ENCODE results near the gene CHRNB4. TPM values are rescaled to one million over a fixed set of nuclear protein-coding genes. Genes with fewer than 3 reads are reported as not detected.
"Not testable (repeated sequence)": the region's sequence is repeated elsewhere in the genome, so short reads cannot be mapped to it uniquely, and the experiment has no call there.

CHRNB4 gene
- total RNA-seq, 1 donor from 2014 or later: not detected

GRCh38 chr15:78620527-78621421, 20.2 kb downstream of the CHRNB4 start, which contains the start of gene CHRNA3:
CHRNA3 (minus strand) TSS chr15:78620996; CDS start chr15:78620794, 202 bp downstream.
- DNase-seq (ENCODE audit: low spot score) (no peak), ATAC-seq (no peak)
- intact Hi-C loops (cut with DNase I): no loop called here

DNA sequence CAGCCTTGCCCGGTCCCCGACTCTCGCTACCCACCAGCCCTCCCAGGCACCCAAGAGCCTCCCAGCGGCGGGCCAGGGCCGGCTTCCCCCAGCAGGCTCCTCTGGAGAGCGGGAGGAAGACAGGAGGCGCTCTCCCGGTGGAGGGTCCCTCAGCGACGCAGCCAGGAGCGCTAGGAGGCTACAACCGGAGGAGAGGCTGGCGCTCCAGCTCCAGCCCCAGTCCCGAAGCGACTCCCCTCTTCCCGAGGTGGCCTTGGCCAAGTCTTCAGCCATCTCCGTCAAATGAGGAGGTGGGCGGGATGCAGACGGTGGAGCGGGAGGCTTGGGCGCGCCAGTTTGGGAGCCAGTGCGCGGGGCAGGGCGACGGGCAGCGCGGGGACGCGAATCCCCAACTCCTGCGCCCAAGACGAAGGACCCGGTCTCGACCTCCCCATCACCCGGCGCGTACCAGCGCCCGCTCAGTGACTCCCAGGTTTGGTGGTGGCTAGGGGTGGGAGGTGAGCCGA, 20.9 kb downstream of the CHRNB4 start:
- DNase-seq (ENCODE audit: low spot score): peak; percentile 52
- no peak for ATAC-seq
- intact Hi-C loops (cut with DNase I): no loop called here

- DNase-seq (ENCODE audit: low spot score): peak; percentile 51
- intact Hi-C loops (cut with DNase I): loop anchor here (5.0 kb wide), 1 partner anchor 568 kb away; no protein-coding TSS in a partner anchor
- ATAC-seq: no peak
Observed at GRCh38 chr15:78619022-78619950, 21.7 kb downstream of the CHRNB4 start.

GRCh38 chr15:78618490-78618934, 22.5 kb downstream of the CHRNB4 start:
- intact Hi-C loops (cut with DNase I): loop anchor here (5.0 kb wide), 1 partner anchor 569 kb away; no protein-coding TSS in a partner anchor
- DNase-seq (ENCODE audit: low spot score) (peak; percentile 93), ATAC-seq (peak; percentile 85)

DNA sequence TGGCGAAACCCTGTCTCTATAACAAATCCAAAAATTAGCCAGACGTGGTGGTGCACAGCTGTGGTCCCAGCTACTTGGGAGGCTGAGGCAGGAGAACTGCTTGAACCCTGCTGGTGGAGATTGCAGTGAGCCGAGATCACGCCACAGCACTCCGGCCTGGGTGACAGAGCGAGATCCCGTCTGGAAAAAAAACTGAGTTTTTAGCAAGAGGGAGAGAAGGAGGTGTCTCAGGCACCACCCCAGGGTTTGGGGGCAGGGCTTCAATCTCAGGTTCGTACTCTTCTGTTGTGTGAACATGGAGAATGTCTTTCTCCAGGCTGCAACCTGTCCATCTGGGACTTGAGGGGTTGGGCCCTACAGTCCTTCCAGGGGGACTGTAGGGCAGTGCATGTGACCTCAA, 22.9 kb downstream of the CHRNB4 start:
- intact Hi-C loops (cut with DNase I): loop anchor here (5.0 kb wide), 1 partner anchor 569 kb away; no protein-coding TSS in a partner anchor
- DNase-seq (ENCODE audit: low spot score) (no peak), ATAC-seq (no peak)

GRCh38 chr15:78617516-78617915, 23.5 kb downstream of the CHRNB4 start:
- ATAC-seq (no peak), DNase-seq (ENCODE audit: low spot score) (peak; percentile 54)
- intact Hi-C loops (cut with DNase I): loop anchor here (5.0 kb wide), 1 partner anchor 570 kb away; no protein-coding TSS in a partner anchor

DNA sequence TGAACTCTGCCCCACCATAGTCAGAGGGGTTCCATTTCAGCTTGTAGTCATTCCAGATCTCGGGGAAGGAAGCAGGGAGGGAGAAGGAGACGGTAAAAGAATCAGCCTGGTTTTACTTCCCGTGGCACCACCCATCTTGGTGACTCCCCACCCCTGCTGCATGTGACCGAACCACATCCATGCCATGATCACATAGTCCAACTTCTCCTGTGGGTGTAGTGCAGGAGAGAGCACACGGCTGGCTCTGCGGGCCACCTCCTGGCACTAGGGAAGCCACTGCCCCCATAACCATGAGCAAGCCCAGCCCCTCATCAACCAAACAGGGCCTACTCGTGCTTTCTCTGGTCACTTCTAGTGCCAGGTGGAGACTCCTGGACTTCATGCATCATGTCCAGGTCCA, 23.9 kb downstream of the CHRNB4 start:
- peak; percentile 28 for DNase-seq (ENCODE audit: low spot score)
- ATAC-seq: no peak
- intact Hi-C loops (cut with DNase I): loop anchor here (5.0 kb wide), 1 partner anchor 570 kb away; no protein-coding TSS in a partner anchor

DNA sequence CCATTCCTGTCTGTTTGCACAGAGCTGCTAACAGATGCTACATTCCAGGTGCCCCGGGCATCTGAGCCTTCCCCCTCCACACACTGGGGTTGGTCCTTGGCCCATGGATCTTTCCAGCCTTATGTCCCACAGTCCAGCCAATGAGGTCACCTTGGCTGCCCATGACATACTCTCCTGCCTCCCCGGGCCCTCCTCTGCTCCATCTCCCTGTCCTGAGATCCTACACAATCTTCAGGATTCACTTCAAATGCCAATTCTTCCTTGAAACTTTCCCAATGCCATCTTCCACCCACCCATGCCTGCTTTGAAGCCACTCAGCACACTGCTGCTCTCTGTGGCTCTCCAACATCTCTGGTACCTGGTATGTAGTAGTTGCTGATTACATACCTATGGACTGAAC, 24.5 kb downstream of the CHRNB4 start:
- intact Hi-C loops (cut with DNase I): loop anchor here (5.0 kb wide), 1 partner anchor 571 kb away; no protein-coding TSS in a partner anchor
- peak; percentile 26 for DNase-seq (ENCODE audit: low spot score)
- ATAC-seq: no peak

GRCh38 chr15:78615151-78615589, 25.8 kb downstream of the CHRNB4 start:
- ATAC-seq (no peak), DNase-seq (ENCODE audit: low spot score) (no peak)
- intact Hi-C loops (cut with DNase I): loop anchor here (5.0 kb wide), 1 partner anchor 572 kb away; no protein-coding TSS in a partner anchor

GRCh38 chr15:78614021-78614420, 27.0 kb downstream of the CHRNB4 start:
- ATAC-seq: no peak
- intact Hi-C loops (cut with DNase I): no loop called here
- no peak for DNase-seq (ENCODE audit: low spot score)

- DNase-seq (ENCODE audit: low spot score); intact Hi-C loops (cut with DNase I); ATAC-seq: not testable (repeated sequence)
Observed at GRCh38 chr15:78609551-78609950, 31.5 kb downstream of the CHRNB4 start.

GRCh38 chr15:78605680-78606079, 35.3 kb downstream of the CHRNB4 start:
- DNase-seq (ENCODE audit: low spot score) (no peak), ATAC-seq (no peak)
- intact Hi-C loops (cut with DNase I): no loop called here

GRCh38 chr15:78605201-78605600, 35.8 kb downstream of the CHRNB4 start:
- intact Hi-C loops (cut with DNase I): no loop called here
- ATAC-seq: no peak
- DNase-seq (ENCODE audit: low spot score): no peak

DNA sequence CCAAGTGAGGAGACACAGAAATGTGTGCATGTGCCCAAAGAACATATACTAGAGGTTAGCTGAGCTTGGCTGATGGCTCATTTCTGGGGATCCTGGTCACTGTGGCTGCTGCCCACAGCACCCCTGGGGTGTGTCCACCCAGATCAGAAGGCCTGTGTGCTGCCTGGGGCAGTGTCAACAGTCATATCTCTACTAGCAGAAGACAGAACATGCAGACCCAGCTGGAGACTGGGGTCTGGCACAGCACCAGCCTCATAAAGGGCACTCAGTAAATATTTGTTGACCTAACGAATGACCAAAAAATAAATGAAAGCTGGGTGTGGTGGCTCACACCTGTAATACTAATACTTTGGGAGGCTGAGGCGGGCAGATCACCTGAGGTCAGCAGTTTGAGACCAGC, 36.6 kb downstream of the CHRNB4 start:
- ATAC-seq: no peak
- no peak for DNase-seq (ENCODE audit: low spot score)
- intact Hi-C loops (cut with DNase I): no loop called here

GRCh38 chr15:78603467-78603866, 37.5 kb downstream of the CHRNB4 start:
- intact Hi-C loops (cut with DNase I): no loop called here
- no peak for ATAC-seq
- no peak for DNase-seq (ENCODE audit: low spot score)

DNA sequence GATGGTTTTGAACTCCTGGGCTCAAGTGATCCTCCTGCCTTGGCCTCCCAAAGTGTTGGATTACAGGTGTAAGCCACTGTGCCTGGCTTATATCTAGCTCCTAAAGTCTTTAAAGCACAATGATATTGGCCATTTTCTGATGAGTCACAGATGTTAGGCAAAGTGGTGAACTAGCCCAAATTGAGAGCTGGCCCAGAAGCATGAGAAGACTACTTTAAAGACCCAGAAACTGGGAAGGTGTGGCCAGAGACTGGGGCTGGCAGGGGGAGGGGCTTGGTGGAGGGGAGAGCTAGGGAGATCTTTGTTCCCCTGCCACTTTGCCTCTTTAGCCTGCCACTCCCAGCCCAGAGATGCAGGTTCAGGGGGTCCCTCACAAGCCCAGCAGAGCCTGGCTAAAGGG, 41.8 kb downstream of the CHRNB4 start:
- intact Hi-C loops (cut with DNase I): no loop called here
- ATAC-seq: no peak

DNA sequence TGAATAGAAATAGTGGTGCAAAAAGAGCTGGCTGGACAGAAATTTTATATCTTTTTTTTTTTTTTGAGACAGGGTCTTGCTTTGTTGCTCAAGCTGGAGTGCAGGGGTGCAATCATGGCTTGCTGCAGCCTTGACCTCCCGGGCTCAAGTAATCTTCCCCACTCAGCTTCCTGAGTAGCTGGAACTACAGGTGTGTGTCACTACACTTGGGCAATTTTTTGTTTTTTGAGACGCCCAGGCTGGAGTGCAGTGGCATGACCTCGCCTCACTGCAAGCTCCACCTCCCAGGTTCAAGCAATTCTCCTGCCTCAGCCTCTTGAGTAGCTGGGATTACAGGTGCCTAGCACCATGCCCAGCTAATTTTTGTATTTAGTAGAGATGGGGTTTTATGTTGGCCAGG, 42.7 kb downstream of the CHRNB4 start:
- intact Hi-C loops (cut with DNase I): no loop called here
- no peak for DNase-seq (ENCODE audit: low spot score)
- ATAC-seq: no peak

More for the DNA sequence above, 41.8 kb downstream of the CHRNB4 start:
- no peak for DNase-seq (ENCODE audit: low spot score)

GRCh38 chr15:78597583-78597982, 43.4 kb downstream of the CHRNB4 start:
- DNase-seq (ENCODE audit: low spot score) (no peak), ATAC-seq (no peak)
- intact Hi-C loops (cut with DNase I): no loop called here

GRCh38 chr15:78574944-78575343, 66.1 kb downstream of the CHRNB4 start:
- no peak for DNase-seq (ENCODE audit: low spot score)
- ATAC-seq: no peak
- intact Hi-C loops (cut with DNase I): no loop called here

Measured in sciatic nerve (tissue), 2 donors.